PC-9 (cell line): Measurements from ENCODE around the gene GPC5.

Experiments used
- EZH2 ChIP-seq: fragments of 200-600 bp; sonication (generic); IDR thresholded peaks from 2 replicates; pipeline ENCODE4 v1.8.0; 2017; ENCODE audit warnings: antibody characterized with exemption, low read depth
- TF ChIP-seq, protein P1 (sequence below): fragments of 200-600 bp; sonication (generic); conservative IDR thresholded peaks from 2 replicates; pipeline ENCODE4 v1.6.1; 2017; ENCODE audit warnings: mixed run types, antibody characterized with exemption, mild to moderate bottlenecking, moderate library complexity

GRCh38 chr13:92668157-92668556 is 1269.7 kb downstream of the GPC5 start:
- TF ChIP-seq, protein P1, sequence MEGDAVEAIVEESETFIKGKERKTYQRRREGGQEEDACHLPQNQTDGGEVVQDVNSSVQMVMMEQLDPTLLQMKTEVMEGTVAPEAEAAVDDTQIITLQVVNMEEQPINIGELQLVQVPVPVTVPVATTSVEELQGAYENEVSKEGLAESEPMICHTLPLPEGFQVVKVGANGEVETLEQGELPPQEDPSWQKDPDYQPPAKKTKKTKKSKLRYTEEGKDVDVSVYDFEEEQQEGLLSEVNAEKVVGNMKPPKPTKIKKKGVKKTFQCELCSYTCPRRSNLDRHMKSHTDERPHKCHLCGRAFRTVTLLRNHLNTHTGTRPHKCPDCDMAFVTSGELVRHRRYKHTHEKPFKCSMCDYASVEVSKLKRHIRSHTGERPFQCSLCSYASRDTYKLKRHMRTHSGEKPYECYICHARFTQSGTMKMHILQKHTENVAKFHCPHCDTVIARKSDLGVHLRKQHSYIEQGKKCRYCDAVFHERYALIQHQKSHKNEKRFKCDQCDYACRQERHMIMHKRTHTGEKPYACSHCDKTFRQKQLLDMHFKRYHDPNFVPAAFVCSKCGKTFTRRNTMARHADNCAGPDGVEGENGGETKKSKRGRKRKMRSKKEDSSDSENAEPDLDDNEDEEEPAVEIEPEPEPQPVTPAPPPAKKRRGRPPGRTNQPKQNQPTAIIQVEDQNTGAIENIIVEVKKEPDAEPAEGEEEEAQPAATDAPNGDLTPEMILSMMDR = no peak
- no peak for TF ChIP-seq EZH2
